Hepatocyte (in vitro differentiated cells): ENCODE measurements around the gene NDUFB10. TPM values are rescaled to one million over a fixed set of nuclear protein-coding genes. Genes with fewer than 3 reads are reported as not detected.
"Not testable (repeated sequence)": the region's sequence is repeated elsewhere in the genome, so short reads cannot be mapped to it uniquely, and the experiment has no call there.

Experiments
- DNase-seq: peaks from one replicate; pipeline ENCODE4 v3.0.0-alpha.2; 2016; ENCODE audit warnings: low spot score
- H2AFZ ChIP-seq: fragments of 200-600 bp; sonication (generic); 2 replicates; pipeline ENCODE4 v1.6.0; 2016; ENCODE audit warnings: antibody characterized with exemption, mild to moderate bottlenecking
- H3K27ac ChIP-seq: fragments of 200-600 bp; sonication (generic); 2 replicates; pipeline ENCODE4 v1.5.1; 2016; ENCODE audit warnings: mild to moderate bottlenecking
- H3K27me3 ChIP-seq: fragments of 200-600 bp; sonication (generic); 2 replicates; pipeline ENCODE4 v1.6.1; 2016
- H3K36me3 ChIP-seq: fragments of 200-600 bp; sonication (generic); replicated peaks from 2 replicates; pipeline ENCODE4 v1.5.1; 2016; ENCODE audit warnings: low read depth; ENCODE audit not compliant: insufficient read depth
- H3K4me1 ChIP-seq: fragments of 200-600 bp; sonication (generic); 2 replicates; pipeline ENCODE4 v1.5.1; 2016; ENCODE audit warnings: mild to moderate bottlenecking, moderate library complexity; ENCODE audit not compliant: insufficient read depth
- H3K4me2 ChIP-seq: fragments of 200-600 bp; sonication (generic); 2 replicates; pipeline ENCODE4 v1.6.0; 2016
- H3K4me3 ChIP-seq: fragments of 200-600 bp; sonication (generic); 2 replicates; pipeline ENCODE4 v1.5.1; 2016; ENCODE audit warnings: mild to moderate bottlenecking
- H3K79me2 ChIP-seq: fragments of 200-600 bp; sonication (generic); 2 replicates; pipeline ENCODE4 v1.6.0; 2017; ENCODE audit warnings: mild to moderate bottlenecking
- H3K9me2 ChIP-seq: fragments of 200-600 bp; sonication (generic); replicated peaks from 2 replicates; pipeline ENCODE4 v1.6.0; 2017; ENCODE audit warnings: mild to moderate bottlenecking; ENCODE audit not compliant: insufficient read depth
- H3K9me3 ChIP-seq: fragments of 200-600 bp; sonication (generic); 2 replicates; pipeline ENCODE4 v1.5.1; 2016; ENCODE audit warnings: low read depth, mild to moderate bottlenecking
- H4K20me1 ChIP-seq: fragments of 200-600 bp; sonication (generic); 2 replicates; pipeline ENCODE4 v1.6.0; 2016; ENCODE audit warnings: mild to moderate bottlenecking; ENCODE audit not compliant: insufficient read depth, poor library complexity, severe bottlenecking
- EZH2 ChIP-seq: fragments of 200-600 bp; sonication (generic); IDR thresholded peaks from 2 replicates; pipeline ENCODE4 v1.6.1; 2016; ENCODE audit warnings: antibody characterized with exemption, mild to moderate bottlenecking, borderline replicate concordance
- EZH2phosphoT487 ChIP-seq: fragments of 200-600 bp; sonication (generic); IDR thresholded peaks from one replicate; pipeline ENCODE4 v1.6.1; 2018; ENCODE audit warnings: antibody characterized with exemption, mild to moderate bottlenecking, low read depth, moderate library complexity; ENCODE audit not compliant: unreplicated experiment, severe bottlenecking
- WGBS: methylation state at CpG from one replicate; pipeline ENCODE4 v1.1.6; 2016; ENCODE audit warnings: low lambda C conversion rate; ENCODE audit errors: missing lambda C conversion rate; 5-methylcytosine and 5-hydroxymethylcytosine counted together
- polyA plus RNA-seq: library from polyadenylated mRNA; unstranded; fragments of >200 nt; fragmentation: Nextera tagmentation; extraction: Ambion mirVana; gene quantifications from 2 replicates; pipeline ENCODE4 v1.2.1, GENCODE V29; 2016
- total RNA-seq: library from RNA; depleted of rRNA; stranded (reverse); fragments of >200 nt; gene quantifications from 2 replicates; pipeline ENCODE4 v1.2.3, GENCODE V29; 2014
- TF ChIP-seq, protein P1 (sequence below): fragments of 200-600 bp; sonication (generic); IDR thresholded peaks from 2 replicates; pipeline ENCODE4 v1.5.1; 2016; ENCODE audit warnings: antibody characterized with exemption, mild to moderate bottlenecking; ENCODE audit not compliant: poor library complexity

NDUFB10 gene
- total and polyA plus RNA-seq, 2 experiments from 2014 or later, result 234 to 244 TPM

DNA sequence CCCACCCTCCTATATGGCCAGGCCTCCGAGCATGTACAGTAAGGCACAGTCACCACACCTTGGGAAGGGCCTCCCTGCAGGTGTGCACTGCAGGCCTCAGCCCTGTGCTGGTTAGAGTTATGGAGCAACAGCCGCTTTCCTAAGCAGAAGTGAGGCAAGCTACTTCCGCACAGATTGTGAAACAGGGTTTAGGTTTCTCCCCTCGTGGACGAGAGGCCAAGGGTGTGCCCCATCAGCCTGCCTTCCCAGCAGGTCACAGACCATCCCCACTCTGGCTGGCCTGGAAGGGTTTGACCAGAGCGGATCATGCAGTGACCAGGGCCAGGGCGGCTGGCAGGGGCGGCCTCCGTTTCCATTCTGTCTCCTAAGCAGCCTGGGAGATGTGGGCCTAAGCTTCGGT lies 21.0 kb upstream of the NDUFB10 start:
- no peak overlapping the region for H3K4me2 ChIP-seq
- 94% methylated on average over 10 of the region's 10 CpGs for WGBS
- H4K20me1 ChIP-seq, result no peaks in the 10 kb centered on the region
- peaks cover 10% of the 10 kb centered on the region for H3K79me2 ChIP-seq
- H3K36me3 ChIP-seq, result no peaks in the 10 kb centered on the region
- H3K9me3 ChIP-seq, result no peaks in the 10 kb centered on the region
- H3K4me3 ChIP-seq, result no peak overlapping the region
- no peak for DNase-seq
- no peak for TF ChIP-seq EZH2
- TF ChIP-seq, protein P1, sequence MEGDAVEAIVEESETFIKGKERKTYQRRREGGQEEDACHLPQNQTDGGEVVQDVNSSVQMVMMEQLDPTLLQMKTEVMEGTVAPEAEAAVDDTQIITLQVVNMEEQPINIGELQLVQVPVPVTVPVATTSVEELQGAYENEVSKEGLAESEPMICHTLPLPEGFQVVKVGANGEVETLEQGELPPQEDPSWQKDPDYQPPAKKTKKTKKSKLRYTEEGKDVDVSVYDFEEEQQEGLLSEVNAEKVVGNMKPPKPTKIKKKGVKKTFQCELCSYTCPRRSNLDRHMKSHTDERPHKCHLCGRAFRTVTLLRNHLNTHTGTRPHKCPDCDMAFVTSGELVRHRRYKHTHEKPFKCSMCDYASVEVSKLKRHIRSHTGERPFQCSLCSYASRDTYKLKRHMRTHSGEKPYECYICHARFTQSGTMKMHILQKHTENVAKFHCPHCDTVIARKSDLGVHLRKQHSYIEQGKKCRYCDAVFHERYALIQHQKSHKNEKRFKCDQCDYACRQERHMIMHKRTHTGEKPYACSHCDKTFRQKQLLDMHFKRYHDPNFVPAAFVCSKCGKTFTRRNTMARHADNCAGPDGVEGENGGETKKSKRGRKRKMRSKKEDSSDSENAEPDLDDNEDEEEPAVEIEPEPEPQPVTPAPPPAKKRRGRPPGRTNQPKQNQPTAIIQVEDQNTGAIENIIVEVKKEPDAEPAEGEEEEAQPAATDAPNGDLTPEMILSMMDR, result no peak
- no peak for TF ChIP-seq EZH2phosphoT487
- H3K27me3 ChIP-seq, result no peaks in the 10 kb centered on the region
- no peak overlapping the region for H2AFZ ChIP-seq
- H3K27ac ChIP-seq, result no peak overlapping the region
- H3K4me1 ChIP-seq, result peaks cover 24% of the 10 kb centered on the region
- H3K9me2 ChIP-seq, result no peaks in the 10 kb centered on the region

DNA sequence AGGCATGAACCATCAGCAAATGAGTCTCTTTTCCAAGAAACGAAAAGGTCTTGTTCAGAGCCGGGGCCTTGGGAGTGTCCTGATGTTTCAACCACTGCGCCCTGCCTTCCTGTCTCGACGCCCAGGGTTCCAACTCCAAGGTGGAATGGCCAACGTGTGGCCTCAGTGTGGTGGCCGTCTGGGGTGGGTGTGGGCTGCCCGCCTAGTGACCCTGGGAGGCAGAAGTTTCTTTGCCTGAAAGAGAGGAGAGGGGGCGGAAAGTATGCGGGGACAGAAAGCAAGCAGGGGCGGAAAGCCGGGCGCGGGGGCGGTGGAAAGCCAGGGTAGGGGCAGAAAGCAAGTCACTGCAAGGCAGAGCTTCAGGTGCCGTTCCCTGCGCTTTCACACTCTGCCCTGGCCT lies 20.4 kb upstream of the NDUFB10 start:
- no peak overlapping the region for H2AFZ ChIP-seq
- no peaks in the 10 kb centered on the region for H3K9me3 ChIP-seq
- no peaks in the 10 kb centered on the region for H3K36me3 ChIP-seq
- WGBS, result 95% methylated on average over 17 of the region's 17 CpGs
- H3K4me3 ChIP-seq, result no peak overlapping the region
- no peaks in the 10 kb centered on the region for H4K20me1 ChIP-seq
- DNase-seq, result no peak
- no peaks in the 10 kb centered on the region for H3K27me3 ChIP-seq
- TF ChIP-seq EZH2phosphoT487, result no peak
- TF ChIP-seq, protein P1, result no peak
- TF ChIP-seq EZH2, result no peak
- H3K9me2 ChIP-seq, result no peaks in the 10 kb centered on the region
- H3K4me2 ChIP-seq, result no peak overlapping the region
- no peak overlapping the region for H3K27ac ChIP-seq
- H3K79me2 ChIP-seq, result peaks cover 10% of the 10 kb centered on the region
- peaks cover 24% of the 10 kb centered on the region for H3K4me1 ChIP-seq

DNA sequence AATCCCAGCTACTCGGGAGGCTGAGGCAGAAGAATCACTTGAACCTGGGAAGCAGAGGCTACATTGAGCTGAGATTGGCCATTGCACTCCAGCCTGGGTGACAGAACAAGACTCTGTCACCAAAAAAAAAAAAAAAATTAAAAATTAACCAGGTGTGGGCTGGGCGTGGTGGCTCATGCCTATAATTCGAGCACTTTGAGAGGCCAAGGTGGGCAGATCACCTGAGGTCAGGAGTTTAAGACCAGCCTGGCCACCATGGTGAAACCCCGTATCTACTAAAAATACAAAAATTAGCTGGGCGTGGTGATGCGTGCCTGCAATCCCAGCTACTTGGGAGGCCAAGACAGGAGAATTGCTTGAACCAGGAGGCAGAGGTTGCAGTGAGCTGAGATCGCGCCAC lies 19.5 kb upstream of the NDUFB10 start:
- DNase-seq, H2AFZ ChIP-seq, H3K9me2 ChIP-seq, H3K36me3 ChIP-seq, H3K27me3 ChIP-seq, H4K20me1 ChIP-seq, H3K9me3 ChIP-seq, H3K4me3 ChIP-seq: not testable (repeated sequence)
- Histone ChIP-seq H3K4me1 (peaks cover 24% of the 10 kb centered on the region), H3K27ac (peak overlapping the region; percentile 70), H3K4me2 (peak overlapping the region; percentile 20), H3K79me2 (peaks cover 10% of the 10 kb centered on the region)
- 81% methylated on average over 8 of the region's 8 CpGs for WGBS

DNA sequence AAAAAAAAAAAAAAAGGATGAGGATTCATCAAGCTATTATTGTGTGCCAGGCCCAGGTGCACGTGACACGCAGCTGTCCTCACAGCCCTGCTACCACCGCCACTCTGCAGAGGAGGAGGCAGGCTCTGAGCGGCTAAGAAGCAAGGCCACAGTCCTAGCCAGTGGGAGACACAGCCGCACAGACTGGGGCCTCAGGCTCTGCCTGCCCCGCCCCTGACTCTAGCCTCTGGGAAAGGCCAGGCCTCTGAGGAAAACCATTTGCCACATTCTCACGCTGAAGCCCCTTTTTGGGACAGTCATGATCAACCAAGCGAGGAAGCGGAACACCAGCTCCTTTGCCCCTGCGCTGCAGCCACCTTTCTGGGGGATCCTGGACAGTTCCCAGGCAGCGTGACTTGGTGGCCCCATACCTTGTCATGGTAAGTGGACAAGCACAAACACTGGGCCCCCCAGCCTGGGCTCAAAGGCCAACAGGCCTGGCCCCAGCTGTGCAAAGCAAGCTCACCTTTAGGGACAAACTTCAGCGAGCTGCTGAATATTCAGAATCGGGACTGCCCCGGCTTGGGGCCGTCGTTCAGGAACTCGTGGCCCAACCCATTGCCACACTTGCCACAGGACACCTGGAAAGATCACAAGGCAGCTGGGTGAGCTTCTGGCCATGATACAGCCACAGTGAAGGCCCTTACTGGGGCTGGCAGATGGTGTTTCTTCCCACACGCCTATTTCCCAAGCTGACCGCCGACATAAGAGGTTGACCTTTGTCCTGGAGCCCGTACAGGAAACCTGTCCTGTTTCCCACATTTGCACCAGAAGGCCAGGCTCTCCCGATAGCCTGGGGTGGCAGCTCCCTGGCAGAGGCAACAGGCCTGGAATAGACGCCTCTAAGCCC lies 18.8 kb upstream of the NDUFB10 start:
- H3K9me3 ChIP-seq, result no peaks in the 10 kb centered on the region
- no peaks in the 10 kb centered on the region for H3K36me3 ChIP-seq
- no peak overlapping the region for H2AFZ ChIP-seq
- H3K9me2 ChIP-seq, result no peaks in the 10 kb centered on the region
- DNase-seq, result no peak
- peaks cover 24% of the 10 kb centered on the region for H3K4me1 ChIP-seq
- TF ChIP-seq EZH2phosphoT487, result no peak
- TF ChIP-seq, protein P1, result no peak
- TF ChIP-seq EZH2, result no peak
- 82% methylated on average over 23 of the region's 23 CpGs for WGBS
- peaks cover 10% of the 10 kb centered on the region for H3K79me2 ChIP-seq
- no peak overlapping the region for H3K4me3 ChIP-seq
- no peaks in the 10 kb centered on the region for H3K27me3 ChIP-seq
- H3K4me2 ChIP-seq, result peak overlapping the region; percentile 87
- H4K20me1 ChIP-seq, result no peaks in the 10 kb centered on the region
- peak overlapping the region; percentile 70 for H3K27ac ChIP-seq
